HEK293T (cell line): ENCODE measurements around the gene SNRPN.
"Not testable (repeated sequence)": the region's sequence is repeated elsewhere in the genome, so short reads cannot be mapped to it uniquely, and the experiment has no call there.

ENCODE experiments used
- CTCF ChIA-PET: fragments of 350-600 bp; formaldehyde crosslinking; extraction: SDS; loops from one replicate; lab custom pipeline; 2021; ENCODE audit warnings: antibody characterized with exemption, inconsistent platforms; lab: Yijun Ruan, JAX
- POLR2A ChIA-PET: fragments of 350-600 bp; formaldehyde crosslinking; extraction: SDS; loops from one replicate; lab custom pipeline; 2020; ENCODE audit warnings: antibody characterized with exemption, inconsistent platforms; lab: Yijun Ruan, JAX
- DNase-seq: peaks from one replicate; pipeline ENCODE4 v3.0.0; 2012; ENCODE audit warnings: mixed read lengths; ENCODE audit errors: extremely low spot score
- ARNT ChIP-seq: fragments of 450-650 bp; IDR thresholded peaks from 2 replicates; pipeline ENCODE4 v1.6.1; 2017; ENCODE audit warnings: mild to moderate bottlenecking
- BHLHE40 ChIP-seq: fragments of 450-650 bp; IDR thresholded peaks from 2 replicates; pipeline ENCODE4 v1.6.1; 2016; ENCODE audit warnings: mild to moderate bottlenecking, moderate library complexity, borderline replicate concordance
- CTBP1 ChIP-seq: fragments of 450-650 bp; IDR thresholded peaks from 2 replicates; pipeline ENCODE4 v1.6.1; 2016; ENCODE audit warnings: borderline replicate concordance
- ELF4 ChIP-seq: fragments of 450-650 bp; IDR thresholded peaks from 2 replicates; pipeline ENCODE4 v1.6.1; 2017; ENCODE audit warnings: antibody characterized with exemption
- FOXA1 ChIP-seq: fragments of 450-650 bp; IDR thresholded peaks from 2 replicates; pipeline ENCODE4 v1.6.1; 2016; ENCODE audit warnings: mild to moderate bottlenecking
- FOXK2 ChIP-seq: fragments of 450-650 bp; IDR thresholded peaks from 2 replicates; pipeline ENCODE4 v1.6.1; 2016; ENCODE audit warnings: mild to moderate bottlenecking
- FOXM1 ChIP-seq: fragments of 450-650 bp; IDR thresholded peaks from 2 replicates; pipeline ENCODE4 v1.6.1; 2017; ENCODE audit warnings: mild to moderate bottlenecking, borderline replicate concordance
- HDGF ChIP-seq: fragments of 450-650 bp; IDR thresholded peaks from 2 replicates; pipeline ENCODE4 v1.6.1; 2017; ENCODE audit warnings: antibody characterized with exemption, borderline replicate concordance
- L3MBTL2 ChIP-seq: fragments of 450-650 bp; conservative IDR thresholded peaks from 2 replicates; pipeline ENCODE4 v1.6.1; 2016; ENCODE audit warnings: mild to moderate bottlenecking
- LEF1 ChIP-seq: fragments of 450-650 bp; IDR thresholded peaks from 2 replicates; pipeline ENCODE4 v1.6.1; 2017; ENCODE audit warnings: mild to moderate bottlenecking, borderline replicate concordance
- NFRKB ChIP-seq: fragments of 450-650 bp; IDR thresholded peaks from 2 replicates; pipeline ENCODE4 v1.6.1; 2016; ENCODE audit warnings: mild to moderate bottlenecking, moderate library complexity
- PKNOX1 ChIP-seq: fragments of 450-650 bp; IDR thresholded peaks from 2 replicates; pipeline ENCODE4 v1.6.1; 2016
- SP1 ChIP-seq: fragments of 450-650 bp; IDR thresholded peaks from 2 replicates; pipeline ENCODE4 v1.6.1; 2017
- SUZ12 ChIP-seq: fragments of 450-650 bp; IDR thresholded peaks from 2 replicates; pipeline ENCODE4 v1.6.1; 2016; ENCODE audit warnings: mild to moderate bottlenecking
- TARDBP ChIP-seq: fragments of 450-650 bp; IDR thresholded peaks from 2 replicates; pipeline ENCODE4 v1.6.1; 2016
- ZNF384 ChIP-seq: fragments of 450-650 bp; IDR thresholded peaks from 2 replicates; pipeline ENCODE4 v1.6.1; 2016

Gene SNRPN

GRCh38 chr15:24966364-24967103 lies 11.7 kb downstream of the SNRPN start:
- TF ChIP-seq CTBP1: no peak
- no peak for TF ChIP-seq SP1
- no peak for TF ChIP-seq FOXA1
- TF ChIP-seq ELF4: no peak
- TF ChIP-seq PKNOX1: no peak
- no peak for TF ChIP-seq NFRKB
- no peak for TF ChIP-seq L3MBTL2
- no peak for TF ChIP-seq TARDBP
- TF ChIP-seq ZNF384: no peak
- TF ChIP-seq FOXK2: no peak
- CTCF ChIA-PET: no interaction called here
- POLR2A ChIA-PET: no interaction called here
- DNase-seq: no peak

DNA sequence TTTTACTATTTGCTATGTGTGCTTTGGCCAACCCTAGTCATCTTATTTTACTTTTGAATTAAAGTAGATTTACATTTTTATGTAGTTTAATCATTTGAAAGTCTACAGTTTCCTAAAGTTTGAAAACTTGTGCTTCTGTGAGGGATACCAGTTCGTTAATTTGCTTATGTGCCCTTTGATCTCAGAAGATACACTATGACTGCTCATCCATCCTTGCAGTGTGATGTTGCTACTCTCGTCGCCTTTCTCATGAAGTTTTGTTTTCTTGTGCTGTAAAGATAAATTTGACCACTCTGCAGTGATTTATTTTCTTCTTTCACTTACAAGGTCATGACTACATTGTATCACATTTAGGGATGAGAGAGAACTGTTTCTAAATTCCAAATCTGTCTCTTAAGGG lies 16.3 kb downstream of the SNRPN start:
- CTCF ChIA-PET: no interaction called here
- no peak for TF ChIP-seq FOXM1
- TF ChIP-seq ARNT: no peak
- TF ChIP-seq NFRKB: no peak
- TF ChIP-seq HDGF: no peak
- TF ChIP-seq PKNOX1: no peak
- no peak for TF ChIP-seq TARDBP
- TF ChIP-seq SUZ12: no peak
- TF ChIP-seq ELF4: no peak
- no peak for TF ChIP-seq CTBP1
- no peak for TF ChIP-seq ZNF384
- no peak for DNase-seq
- POLR2A ChIA-PET: no interaction called here

DNA sequence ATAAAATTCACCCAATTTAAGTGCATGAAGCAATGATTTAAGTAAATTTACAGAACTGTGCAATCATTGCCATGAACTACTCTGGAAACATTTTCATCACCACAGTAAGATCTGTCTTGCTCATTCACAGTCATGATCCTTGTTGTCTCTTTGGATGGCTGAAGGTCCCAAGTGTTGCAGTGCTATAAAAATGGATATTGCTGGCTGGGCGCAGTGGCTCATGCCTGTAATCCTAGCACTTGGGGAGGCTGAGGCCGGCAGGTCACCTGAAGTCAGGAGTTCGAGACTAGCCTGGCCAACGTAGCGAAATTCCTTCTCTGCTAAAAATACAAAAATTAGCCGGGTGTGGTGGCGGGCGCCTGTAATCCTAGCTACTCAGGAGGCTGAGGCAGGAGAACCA lies 17.0 kb downstream of the SNRPN start:
- TF ChIP-seq HDGF: no peak
- ChIA-PET POLR2A (no interaction called here), CTCF (no interaction called here)
- DNase-seq: no peak

GRCh38 chr15:24972707-24973106 lies 17.9 kb downstream of the SNRPN start:
- CTCF ChIA-PET, POLR2A ChIA-PET, DNase-seq: not testable (repeated sequence)

- no peak for DNase-seq
- CTCF ChIA-PET: no interaction called here
- POLR2A ChIA-PET: no interaction called here
- TF ChIP-seq ARNT (no peak), SUZ12 (no peak), TARDBP (no peak), NFRKB (no peak), SP1 (no peak), ELF4 (no peak), LEF1 (no peak)
Measured at GRCh38 chr15:24976932-24977331, 22.1 kb downstream of the SNRPN start.

DNA sequence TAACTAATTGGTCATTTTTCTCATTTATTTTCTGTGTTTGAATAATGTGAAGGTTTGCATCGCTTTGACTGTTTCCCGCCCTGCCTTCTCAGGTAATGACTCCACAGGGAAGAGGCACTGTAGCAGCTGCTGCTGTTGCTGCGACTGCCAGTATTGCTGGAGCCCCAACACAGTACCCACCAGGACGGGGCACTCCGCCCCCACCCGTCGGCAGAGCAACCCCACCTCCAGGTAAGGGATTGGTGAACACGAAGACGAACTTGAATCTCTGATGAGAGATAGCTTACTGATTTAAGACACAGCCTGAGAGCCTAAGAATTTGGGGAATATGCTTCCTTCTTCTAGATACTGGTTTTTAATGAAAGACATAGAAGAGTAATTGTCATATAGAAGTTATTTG lies 22.9 kb downstream of the SNRPN start:
- no peak for DNase-seq
- ChIA-PET POLR2A (no interaction called here), CTCF (no interaction called here)
- TF ChIP-seq FOXA1 (no peak), BHLHE40 (no peak), ZNF384 (no peak), L3MBTL2 (no peak), CTBP1 (no peak), NFRKB (no peak), SUZ12 (no peak), LEF1 (no peak), TARDBP (no peak), FOXK2 (no peak), PKNOX1 (no peak), ELF4 (no peak), HDGF (no peak), SP1 (no peak)

GRCh38 chr15:24985224-24985623 lies 30.4 kb downstream of the SNRPN start:
- ChIA-PET CTCF (no interaction called here), POLR2A (no interaction called here)
- DNase-seq: no peak
- TF ChIP-seq ZNF384: no peak
- no peak for TF ChIP-seq TARDBP
- no peak for TF ChIP-seq FOXM1
- no peak for TF ChIP-seq FOXA1
- no peak for TF ChIP-seq CTBP1
- no peak for TF ChIP-seq BHLHE40
- TF ChIP-seq LEF1: no peak
- TF ChIP-seq ARNT: no peak
- no peak for TF ChIP-seq SP1
- TF ChIP-seq PKNOX1: no peak
- no peak for TF ChIP-seq FOXK2
- no peak for TF ChIP-seq HDGF
- no peak for TF ChIP-seq NFRKB
- no peak for TF ChIP-seq L3MBTL2
- TF ChIP-seq ELF4: no peak
- TF ChIP-seq SUZ12: no peak
